ENCODE measurements around the gene DIP2A. TPM values are rescaled to one million over a fixed set of nuclear protein-coding genes. Genes with fewer than 3 reads are reported as not detected.

The DIP2A gene
- total RNA-seq, 1 experiment from 2014 or later, result 22.9 TPM

- in situ Hi-C loops (cut with HindIII; ENCODE audit: low pct_unique_long_range_greater_than_20kb, low sequenced_read_pairs) (no loop called here), intact Hi-C loops (cut with micrococcal nuclease; ENCODE audit: unreplicated experiment) (no loop called here)
- BruUV-seq (replicated peaks), result no TSS peak
- no peaks in the 10 kb centered on the region for H3K27me3 ChIP-seq (ENCODE audit: control insufficient read depth, insufficient read depth, low read length)
- no peaks in the 10 kb centered on the region for H3K9me3 ChIP-seq (ENCODE audit: control insufficient read depth, insufficient read depth, low read depth, low read length)
- TF ChIP-seq SIN3A (IDR thresholded peaks at IDR 0.05; ENCODE audit: borderline replicate concordance, insufficient read depth, low read depth, low read length) (no peak), TCF7L2 (IDR thresholded peaks at IDR 0.05; ENCODE audit: low read depth, low read length) (no peak), REST (IDR thresholded peaks at IDR 0.05; ENCODE audit: insufficient read depth in 1 of 2, low read depth in 2 of 2, low read length in 1 of 2) (no peak), CTCF (IDR thresholded peaks at IDR 0.05) (no peak)
- H3K4me3 ChIP-seq (ENCODE audit: low read depth in 2 of 2, low read length in 2 of 2), result no peak overlapping the region
- H3K4me1 ChIP-seq (ENCODE audit: control insufficient read depth, insufficient read depth, low read length), result no peaks in the 10 kb centered on the region
- ATAC-seq (no peak), DNase-seq (ENCODE audit: low read depth, low spot score) (no peak)
- H3K27ac ChIP-seq (ENCODE audit: low read length), result no peak overlapping the region
- no peaks in the 10 kb centered on the region for H3K36me3 ChIP-seq (ENCODE audit: control insufficient read depth, insufficient read depth, low read length)
- ChIA-PET POLR2A (no interaction called here), CTCF (no interaction called here)
Measured at GRCh38 chr21:46486481-46487126, 27.9 kb downstream of the DIP2A start.

GRCh38 chr21:46489162-46489663, 30.5 kb downstream of the DIP2A start:
- Histone ChIP-seq H3K27ac (ENCODE audit: low read length) (no peak overlapping the region), H3K36me3 (ENCODE audit: control insufficient read depth, insufficient read depth, low read length) (no peaks in the 10 kb centered on the region; the same call in 1 of the 2 replicates), H3K9me3 (ENCODE audit: control insufficient read depth, insufficient read depth, low read depth, low read length) (no peaks in the 10 kb centered on the region), H3K4me3 (ENCODE audit: low read depth in 2 of 2, low read length in 2 of 2) (no peak overlapping the region), H3K27me3 (ENCODE audit: control insufficient read depth, insufficient read depth, low read length) (no peaks in the 10 kb centered on the region), H3K4me1 (ENCODE audit: control insufficient read depth, insufficient read depth, low read length) (no peaks in the 10 kb centered on the region)
- in situ Hi-C loops (cut with HindIII; ENCODE audit: low pct_unique_long_range_greater_than_20kb, low sequenced_read_pairs), result no loop called here
- intact Hi-C loops (cut with micrococcal nuclease; ENCODE audit: unreplicated experiment), result no loop called here
- TF ChIP-seq REST (IDR thresholded peaks at IDR 0.05; ENCODE audit: insufficient read depth in 1 of 2, low read depth in 2 of 2, low read length in 1 of 2), result no peak
- no peak for TF ChIP-seq SIN3A (IDR thresholded peaks at IDR 0.05; ENCODE audit: borderline replicate concordance, insufficient read depth, low read depth, low read length)
- TF ChIP-seq CTCF (IDR thresholded peaks at IDR 0.05), result no peak
- TF ChIP-seq POLR2AphosphoS5 (IDR thresholded peaks at IDR 0.05; ENCODE audit: low read depth, low read length), result no peak
- TF ChIP-seq TCF7L2 (IDR thresholded peaks at IDR 0.05; ENCODE audit: low read depth, low read length), result no peak
- BruUV-seq (replicated peaks), result no TSS peak
- ChIA-PET CTCF (no interaction called here), POLR2A (no interaction called here)
- DNase-seq (ENCODE audit: low read depth, low spot score) (no peak), ATAC-seq (no peak)
